Psoas muscle (tissue), 8 donors: ENCODE measurements around the gene VSIG10L2. TPM values are rescaled to one million over a fixed set of nuclear protein-coding genes. Genes with fewer than 3 reads are reported as not detected.

Experiments
- ATAC-seq, 4 donors: fragments of 200-7000 bp; cut with Tn5 transposase; one replicate each; pipeline ENCODE4 v1.9.1; 2020; ENCODE audit warnings: moderate library complexity in 3 of 4, mild to moderate bottlenecking in 2 of 4
- DNase-seq, 2 donors: peaks; one replicate each; pipeline ENCODE4 v3.0.0-alpha.2; 2020
- H3K27ac ChIP-seq: fragments of 200-600 bp; one replicate; pipeline ENCODE4 v1.8.0; 2022
- H3K27me3 ChIP-seq, 3 donors: fragments of 200-600 bp in 1 of 3; one replicate each; pipeline versions ENCODE4 v1.6.1 to v1.8.0; 2013 to 2022; ENCODE audit warnings: low read length in 2 of 3, mild to moderate bottlenecking in 2 of 3, moderate library complexity in 1 of 3; ENCODE audit not compliant: insufficient read depth in 3 of 3
- H3K36me3 ChIP-seq, 2 donors: fragments of 200-600 bp in 1 of 2; one replicate each; pipeline versions ENCODE4 v1.6.1 to v1.8.0; 2013 to 2022; ENCODE audit warnings: low read depth in 1 of 2, mild to moderate bottlenecking in 1 of 2, moderate library complexity in 1 of 2; ENCODE audit not compliant: insufficient read depth in 1 of 2
- H3K4me1 ChIP-seq: fragments of 200-600 bp; one replicate; pipeline ENCODE4 v1.8.0; 2022
- H3K4me3 ChIP-seq: fragments of 200-600 bp; one replicate; pipeline ENCODE4 v1.8.0; 2022; ENCODE audit warnings: mild to moderate bottlenecking
- H3K9me3 ChIP-seq: fragments of 200-600 bp; one replicate; pipeline ENCODE4 v1.8.0; 2022
- WGBS, 3 donors: extraction: QIAGEN DNeasy Blood & Tissue Kit; methylation state at CpG; one replicate each; pipeline versions ENCODE4 v1.1.6 to v1.1.7; 2013; 5-methylcytosine and 5-hydroxymethylcytosine counted together
- intact Hi-C, 2 donors: fragments of 100-400 bp; cut with DNase I; formaldehyde crosslinking; loops; one replicate each; pipeline versions ENCODE4 v1.11.0 to v1.14.2; 2022
- polyA plus RNA-seq, 3 donors: library from polyadenylated mRNA; stranded (reverse); fragments of 200-250 nt; gene quantifications; one replicate each; pipeline ENCODE4 v1.2.3, GENCODE V29; 2013
- total RNA-seq, 4 donors: library from RNA; stranded (reverse); fragmentation: NEBNext Ultra II Directional in 2 of 4; extraction: Animal tissue kit (Norgen Biotek cat#: 25700) in 2 of 4; gene quantifications; one replicate each; pipeline versions ENCODE4 v1.2.1 to v1.2.4, GENCODE V29; 2021 to 2023
- TF ChIP-seq, protein P1 (sequence below): fragments of 200-600 bp; IDR thresholded peaks from one replicate; pipeline ENCODE4 v1.8.0; 2022; ENCODE audit warnings: antibody characterized with exemption
- donor health status: healthy with polysubstance abuse.
- donor health status: DM: no; HTN: no; CAD: no; lungs with moderate emphysema.
- donor health status: Bipolar disorder and iron deficiency.
- donor health status: healthy.
- donor health status: DM: yes; HTN: yes; CAD: no.
- donor health status: DM: no; HTN: no; CAD: no.
- donor health status: DM: no; HTN: no; CAD: no.
- donor health status: DM: yes; HTN: yes; CAD: no.

The VSIG10L2 gene
- total and polyA plus RNA-seq, 7 donors: 0.21 TPM; not detected in 6

DNA sequence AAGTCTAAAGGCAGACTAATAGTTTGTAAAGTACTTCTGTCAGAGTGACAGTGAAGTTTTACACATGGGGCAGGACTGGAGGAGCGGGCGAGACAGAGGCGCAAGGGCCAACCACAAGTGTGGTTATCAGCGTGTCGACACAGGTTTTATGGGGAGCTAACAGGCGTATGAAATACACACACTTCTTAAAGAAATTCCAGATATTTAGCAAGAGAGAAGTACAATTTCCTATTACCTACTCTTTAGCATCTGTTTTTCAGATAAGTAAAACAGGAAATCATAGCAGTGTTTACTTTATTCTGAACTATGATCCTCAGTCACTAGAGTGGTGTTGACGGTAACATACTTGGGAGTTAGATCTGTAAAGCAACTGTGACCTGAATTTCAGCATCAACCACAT is 22.5 kb downstream of the VSIG10L2 start:
- TF ChIP-seq, protein P1, sequence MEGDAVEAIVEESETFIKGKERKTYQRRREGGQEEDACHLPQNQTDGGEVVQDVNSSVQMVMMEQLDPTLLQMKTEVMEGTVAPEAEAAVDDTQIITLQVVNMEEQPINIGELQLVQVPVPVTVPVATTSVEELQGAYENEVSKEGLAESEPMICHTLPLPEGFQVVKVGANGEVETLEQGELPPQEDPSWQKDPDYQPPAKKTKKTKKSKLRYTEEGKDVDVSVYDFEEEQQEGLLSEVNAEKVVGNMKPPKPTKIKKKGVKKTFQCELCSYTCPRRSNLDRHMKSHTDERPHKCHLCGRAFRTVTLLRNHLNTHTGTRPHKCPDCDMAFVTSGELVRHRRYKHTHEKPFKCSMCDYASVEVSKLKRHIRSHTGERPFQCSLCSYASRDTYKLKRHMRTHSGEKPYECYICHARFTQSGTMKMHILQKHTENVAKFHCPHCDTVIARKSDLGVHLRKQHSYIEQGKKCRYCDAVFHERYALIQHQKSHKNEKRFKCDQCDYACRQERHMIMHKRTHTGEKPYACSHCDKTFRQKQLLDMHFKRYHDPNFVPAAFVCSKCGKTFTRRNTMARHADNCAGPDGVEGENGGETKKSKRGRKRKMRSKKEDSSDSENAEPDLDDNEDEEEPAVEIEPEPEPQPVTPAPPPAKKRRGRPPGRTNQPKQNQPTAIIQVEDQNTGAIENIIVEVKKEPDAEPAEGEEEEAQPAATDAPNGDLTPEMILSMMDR: no peak
- 80 to 82% (median 81%) methylated on average over 7 of the region's 7 CpGs for WGBS, 3 donors
- DNase-seq (no peak), ATAC-seq (no peak)
- Histone ChIP-seq H3K36me3 (no peaks in the 10 kb centered on the region), H3K4me3 (no peak overlapping the region), H3K27me3 (no peaks in the 10 kb centered on the region), H3K27ac (no peak overlapping the region), H3K4me1 (no peaks in the 10 kb centered on the region), H3K9me3 (no peaks in the 10 kb centered on the region)
- intact Hi-C loops: no loop called here

DNA sequence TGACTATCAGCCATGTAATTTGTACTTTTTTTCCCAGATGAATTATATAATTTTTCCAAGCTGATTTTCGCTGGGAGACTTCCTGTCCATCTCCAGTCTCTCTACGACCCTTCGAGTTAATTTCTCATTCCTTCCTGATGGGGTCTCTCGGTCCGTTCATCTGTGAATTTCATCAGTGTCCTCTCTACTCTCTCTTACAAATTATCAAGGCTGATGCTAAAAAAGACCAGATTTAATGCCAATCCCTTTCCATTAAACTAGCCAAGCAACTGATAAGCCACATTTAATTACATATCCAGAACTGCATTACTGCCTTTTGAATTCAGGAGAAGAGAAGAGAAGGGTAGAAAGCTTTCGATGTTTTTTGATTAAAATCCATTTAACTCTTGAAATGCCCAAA is 25.8 kb downstream of the VSIG10L2 start:
- Histone ChIP-seq H3K27me3 (no peaks in the 10 kb centered on the region), H3K4me3 (no peak overlapping the region), H3K27ac (no peak overlapping the region), H3K9me3 (no peaks in the 10 kb centered on the region), H3K4me1 (no peaks in the 10 kb centered on the region), H3K36me3 (no peaks in the 10 kb centered on the region)
- DNase-seq (no peak), ATAC-seq (no peak)
- TF ChIP-seq, protein P1: no peak
- intact Hi-C loops: no loop called here
- 55 to 62% (median 62%) methylated on average over 6 of the region's 6 CpGs for WGBS, 3 donors

DNA sequence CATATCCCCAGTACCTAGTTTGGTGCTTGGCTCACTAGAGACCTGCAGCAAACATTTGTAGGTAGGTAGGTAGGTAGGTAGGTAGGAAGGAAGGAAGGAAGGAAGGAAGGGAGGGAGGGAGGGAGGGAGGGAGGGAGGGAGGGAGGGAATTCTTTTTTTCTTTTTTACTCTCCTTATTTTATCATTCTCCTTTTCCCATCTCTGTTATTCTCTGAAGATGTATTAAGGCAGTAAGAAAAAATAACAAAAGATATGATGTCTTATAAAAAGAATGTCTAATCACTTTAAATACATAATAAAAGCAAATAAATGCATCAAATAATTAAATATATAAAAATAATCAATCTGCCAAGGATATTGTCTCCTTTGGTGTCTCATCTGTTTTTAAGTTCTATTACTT is 28.4 kb downstream of the VSIG10L2 start:
- no peak overlapping the region for H3K4me3 ChIP-seq
- H3K27me3 ChIP-seq: no peaks in the 10 kb centered on the region
- DNase-seq (no peak), ATAC-seq (no peak)
- no peak overlapping the region for H3K27ac ChIP-seq
- H3K9me3 ChIP-seq: no peaks in the 10 kb centered on the region
- TF ChIP-seq, protein P1: no peak
- no peaks in the 10 kb centered on the region for H3K4me1 ChIP-seq
- intact Hi-C loops: no loop called here
- H3K36me3 ChIP-seq: no peaks in the 10 kb centered on the region

DNA sequence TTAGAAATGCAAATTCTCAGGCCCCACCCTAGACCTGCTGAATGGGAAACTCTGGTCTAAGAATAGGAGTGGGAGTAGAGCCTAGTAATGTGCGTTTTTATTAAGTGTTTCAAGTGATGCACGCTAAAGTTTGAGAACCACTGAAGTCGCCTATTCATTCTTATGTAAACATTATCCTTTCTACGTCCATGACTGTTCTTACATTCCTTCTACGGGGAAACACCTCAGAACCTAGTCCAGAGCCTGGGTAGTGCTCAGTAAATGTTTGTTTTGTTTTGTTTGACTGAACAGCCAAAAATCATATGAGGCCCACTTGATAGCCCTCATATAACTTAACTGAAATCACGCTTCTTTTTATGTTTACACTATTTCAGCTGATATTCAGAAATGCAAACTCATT is 29.8 kb downstream of the VSIG10L2 start:
- H3K4me3 ChIP-seq: no peak overlapping the region
- no peaks in the 10 kb centered on the region for H3K36me3 ChIP-seq
- no peaks in the 10 kb centered on the region for H3K27me3 ChIP-seq
- no peaks in the 10 kb centered on the region for H3K4me1 ChIP-seq
- H3K9me3 ChIP-seq: no peaks in the 10 kb centered on the region
- 95 to 97% (median 96%) methylated on average over 6 of the region's 6 CpGs for WGBS, 3 donors
- intact Hi-C loops: no loop called here
- DNase-seq: no peak
- TF ChIP-seq, protein P1: no peak
- no peak overlapping the region for H3K27ac ChIP-seq
- no peak for ATAC-seq

DNA sequence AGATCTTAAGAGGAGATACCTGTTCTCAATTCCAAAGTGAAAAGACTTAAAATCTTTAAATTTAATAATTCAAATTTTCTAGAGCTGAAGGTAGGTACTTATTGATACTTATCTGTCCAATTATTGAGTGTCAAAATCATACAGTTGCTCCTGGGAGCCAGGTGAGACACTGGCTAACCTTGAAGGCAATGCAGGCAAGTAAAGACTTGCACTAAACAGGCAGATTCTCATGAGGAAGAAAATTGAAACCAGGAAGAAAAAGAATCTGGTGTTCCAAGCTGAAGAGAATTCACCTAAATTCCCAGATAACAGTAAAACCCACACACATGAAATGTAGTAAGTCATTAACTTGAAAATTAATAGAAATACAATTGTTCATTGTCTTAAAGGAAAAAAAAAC is 30.3 kb downstream of the VSIG10L2 start:
- no peak for ATAC-seq
- no peaks in the 10 kb centered on the region for H3K36me3 ChIP-seq
- intact Hi-C loops: no loop called here

More for the DNA sequence above, 30.3 kb downstream of the VSIG10L2 start:
- Histone ChIP-seq H3K4me1 (no peaks in the 10 kb centered on the region), H3K27ac (no peak overlapping the region), H3K9me3 (no peaks in the 10 kb centered on the region), H3K4me3 (no peak overlapping the region), H3K27me3 (no peaks in the 10 kb centered on the region)
- DNase-seq: no peak
- TF ChIP-seq, protein P1: no peak
